ENCODE data around the gene CDH4.

GRCh38 chr20:61558726-61559125 lies 306.7 kb downstream of the CDH4 start:
- TF ChIP-seq EZH2 (conservative IDR thresholded peaks at IDR 0.05; ENCODE audit: low read depth, low read length): no peak
- TF ChIP-seq DPF2 (CRISPR knock-in tag; IDR thresholded peaks at IDR 0.05; ENCODE audit: borderline replicate concordance, low read depth): no peak
- no peak for TF ChIP-seq ZNF761 (CRISPR knock-in tag; conservative IDR thresholded peaks at IDR 0.05)
- TF ChIP-seq BRCA1 (CRISPR knock-in tag; IDR thresholded peaks at IDR 0.05): no peak
- no peak for TF ChIP-seq JUNB (CRISPR knock-in tag; IDR thresholded peaks at IDR 0.05; ENCODE audit: borderline replicate concordance)
- TF ChIP-seq ZNF121 (CRISPR knock-in tag; IDR thresholded peaks at IDR 0.05): no peak

Measured in HepG2 (cell line).